Endothelial cell of umbilical vein (primary cell): ENCODE data around the gene MED28. TPM values are rescaled to one million over a fixed set of nuclear protein-coding genes. Genes with fewer than 3 reads are reported as not detected.

ENCODE experiments used
- BruUV-seq: library from RNA; stranded (reverse); fragments of 400-500 nt; replicated peaks from 2 replicates; lab custom pipeline; 2021; lab: Mats Ljungman, UMichigan
- CTCF ChIA-PET: fragments of 300-600, 350-600 bp; sonication (Branson Sonifier 250); formaldehyde crosslinking; loops from one replicate; lab custom pipeline; 2021; ENCODE audit warnings: antibody characterized with exemption, inconsistent platforms; lab: Charles Lee
- POLR2A ChIA-PET: fragments of 300-600, 350-600 bp; sonication (Branson Sonifier 250); formaldehyde crosslinking; loops from one replicate; lab custom pipeline; 2021; ENCODE audit warnings: antibody characterized with exemption, inconsistent platforms; lab: Charles Lee
- DNase-seq: peaks from one replicate; pipeline ENCODE4 v3.0.0-alpha.2; 2011; ENCODE audit warnings: low read depth, low spot score
- FAIRE-seq: peaks from 2 replicates; lab custom pipeline; 2011; peaks lifted over from hg19 to GRCh38; lab: Jason Lieb, UNC
- H2AFZ ChIP-seq: 2 replicates; pipeline ENCODE4 v1.6.0; 2012; ENCODE audit warnings: low read depth, low read length, control low read depth, inconsistent platforms
- H3K27ac ChIP-seq: 2 replicates; pipeline ENCODE4 v1.5.1; 2011; ENCODE audit warnings: low read depth, mild to moderate bottlenecking, control low read depth, low read length, moderate library complexity; ENCODE audit not compliant: insufficient read depth
- H3K27me3 ChIP-seq, 2 experiments: 2 replicates each; pipeline versions ENCODE4 v1.6.0 to v1.6.1; 2011; ENCODE audit warnings: low read length in 2 of 2, mixed read lengths in 1 of 2; ENCODE audit not compliant: control insufficient read depth in 2 of 2, insufficient read depth in 2 of 2
- H3K36me3 ChIP-seq, 2 experiments: 2 replicates in 1 of 2; 3 replicates in 1 of 2; pipeline ENCODE4 v1.5.1; 2011; ENCODE audit warnings: low read length in 2 of 2, mild to moderate bottlenecking in 1 of 2, moderate library complexity in 1 of 2; ENCODE audit not compliant: control insufficient read depth in 2 of 2, insufficient read depth in 2 of 2; ENCODE audit errors: extremely low read depth in 1 of 2
- H3K4me1 ChIP-seq: 3 replicates; pipeline ENCODE4 v1.5.1; 2011; ENCODE audit warnings: mild to moderate bottlenecking, low read length; ENCODE audit not compliant: control insufficient read depth, insufficient read depth; ENCODE audit errors: extremely low read depth
- H3K4me2 ChIP-seq: 2 replicates; pipeline ENCODE4 v1.6.1; 2011; ENCODE audit warnings: low read length, control low read depth, mixed read lengths; ENCODE audit not compliant: insufficient read depth
- H3K4me3 ChIP-seq, 3 experiments: fragments of 200-600 bp in 1 of 3; sonication (generic), shearing (Covaris generic) in 1 of 3; replicated peaks in 1 of 3; 2 replicates each; pipeline ENCODE4 v1.5.1; 2011 to 2016; ENCODE audit warnings: control low read depth in 3 of 3, low read length in 3 of 3, mild to moderate bottlenecking in 2 of 3, inconsistent platforms in 1 of 3, low read depth in 1 of 3, moderate library complexity in 1 of 3; ENCODE audit not compliant: insufficient read depth in 1 of 3
- H3K79me2 ChIP-seq: 2 replicates; pipeline ENCODE4 v1.6.0; 2012; ENCODE audit warnings: low read length, inconsistent platforms; ENCODE audit not compliant: control insufficient read depth, insufficient read depth
- H3K9ac ChIP-seq: replicated peaks from 2 replicates; pipeline ENCODE3; 2011; ENCODE audit warnings: low read length, control low read depth; ENCODE audit not compliant: insufficient read depth; ENCODE audit errors: extremely low read depth
- H3K9me1 ChIP-seq: replicated peaks from 3 replicates; pipeline ENCODE4 v1.6.0; 2011; ENCODE audit warnings: mild to moderate bottlenecking, low read length; ENCODE audit not compliant: control insufficient read depth, insufficient read depth; ENCODE audit errors: extremely low read depth
- H3K9me3 ChIP-seq: replicated peaks from 2 replicates; pipeline ENCODE4 v1.5.1; 2012; ENCODE audit warnings: low read length, inconsistent platforms; ENCODE audit not compliant: control insufficient read depth, insufficient read depth
- H4K20me1 ChIP-seq: replicated peaks from 2 replicates; pipeline ENCODE3; 2011; ENCODE audit warnings: mild to moderate bottlenecking, low read length; ENCODE audit not compliant: control insufficient read depth, insufficient read depth; ENCODE audit errors: extremely low read depth
- EZH2 ChIP-seq: IDR thresholded peaks from 2 replicates; pipeline ENCODE4 v1.6.1; 2012; ENCODE audit warnings: borderline replicate concordance, low read depth, mild to moderate bottlenecking, moderate library complexity, low read length, inconsistent platforms; ENCODE audit not compliant: severe bottlenecking
- FOS ChIP-seq: IDR thresholded peaks from 2 replicates; pipeline ENCODE4 v1.6.1; 2011; ENCODE audit warnings: mild to moderate bottlenecking, low read length, moderate library complexity, borderline replicate concordance; ENCODE audit not compliant: insufficient read depth
- GATA2 ChIP-seq: IDR thresholded peaks from 2 replicates; pipeline ENCODE4 v1.7.0; 2011; ENCODE audit warnings: low read depth, mild to moderate bottlenecking, moderate library complexity, mixed read lengths, low read length; ENCODE audit not compliant: insufficient read length, insufficient read depth
- JUN ChIP-seq: IDR thresholded peaks from 2 replicates; pipeline ENCODE4 v1.6.1; 2011; ENCODE audit warnings: borderline replicate concordance, low read depth; ENCODE audit not compliant: insufficient read length, insufficient read depth
- MYC ChIP-seq: IDR thresholded peaks from one replicate; pipeline ENCODE4 v1.6.1; 2011; ENCODE audit warnings: mild to moderate bottlenecking, low read depth, low read length
- POLR2A ChIP-seq: IDR thresholded peaks from 2 replicates; pipeline ENCODE4 v1.6.1; 2012; ENCODE audit warnings: low read depth, mild to moderate bottlenecking, control low read depth, low read length
- POLR2AphosphoS5 ChIP-seq: IDR thresholded peaks from 2 replicates; pipeline ENCODE4 v1.6.1; 2012; ENCODE audit warnings: low read depth, mild to moderate bottlenecking, control low read depth, low read length, moderate library complexity; ENCODE audit not compliant: insufficient read depth
- dilution Hi-C: fragments of 300-500 bp; cut with MboI; formaldehyde crosslinking; loops from one replicate; pipeline ENCODE4 v1.15.0; 2019; ENCODE audit warnings: low sequenced_read_pairs; ENCODE audit not compliant: extremely low pct_ligation_motif_present
- intact Hi-C: fragments of 100-400 bp; cut with micrococcal nuclease; formaldehyde crosslinking; loops from one replicate; pipeline ENCODE4 v1.10.0; 2022
- polyA plus RNA-seq, 4 experiments: library from polyadenylated mRNA; depleted of rRNA in 3 of 4; stranded (reverse) in 3 of 4; unstranded in 1 of 4; fragments of >200 nt; gene quantifications; 2 replicates each; pipeline versions ENCODE4 v1.2.1 to v1.2.3, GENCODE V29; 2011 to 2012; ENCODE audit warnings: missing spikeins in 1 of 4
- total RNA-seq: library from RNA; stranded (reverse); gene quantifications from 2 replicates; pipeline ENCODE4 v1.2.3, GENCODE V29; 2021
- TF ChIP-seq, protein P1 (sequence below): IDR thresholded peaks from 2 replicates; pipeline ENCODE4 v1.6.1; 2011; ENCODE audit not compliant: insufficient read depth, insufficient read length
- TF ChIP-seq, protein P2 (sequence below), 2 donors: IDR thresholded peaks; 1 replicate in 1 of 2; 2 replicates in 1 of 2; pipeline ENCODE4 v1.5.1; 2011; ENCODE audit warnings: low read length in 2 of 2, mild to moderate bottlenecking in 2 of 2, moderate library complexity in 2 of 2, control low read depth in 1 of 2, inconsistent platforms in 1 of 2, low read depth in 1 of 2; ENCODE audit not compliant: insufficient read depth in 1 of 2; ENCODE audit errors: extremely low read depth in 1 of 2

MED28 gene
- total and polyA plus RNA-seq, 2 donors (not counting 3 experiments of a cell fraction or from before 2014, with no cell fraction given) = 10.0 to 49.1 TPM

DNA sequence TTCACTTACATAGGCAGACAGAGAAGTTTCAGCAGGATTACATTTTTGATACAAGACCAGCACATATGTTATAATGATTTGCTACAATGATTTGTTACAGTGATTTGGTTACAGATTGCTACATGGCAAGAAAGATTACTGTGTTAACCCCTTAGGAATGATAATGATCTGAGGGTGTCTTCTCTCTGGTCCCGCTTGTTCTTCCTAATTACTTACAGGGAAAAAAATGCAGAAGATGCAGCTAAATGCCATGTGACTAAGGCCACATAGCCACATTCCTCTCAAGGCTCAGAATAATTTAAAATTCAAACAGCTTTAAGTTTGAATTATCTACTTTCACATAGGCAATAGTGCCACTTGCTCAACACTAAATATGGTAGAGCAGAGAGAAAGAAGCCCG is 47.2 kb upstream of the MED28 start:
- Histone ChIP-seq H3K4me2 (no peak overlapping the region), H3K27ac (no peak overlapping the region), H3K9ac (no peak overlapping the region), H3K4me1 (no peaks in the 10 kb centered on the region), H3K36me3 (no peaks in the 10 kb centered on the region), H3K27me3 (peaks cover 0 to 4% of the 10 kb centered on the region in 2 experiments), H4K20me1 (no peaks in the 10 kb centered on the region), H3K79me2 (no peaks in the 10 kb centered on the region), H3K4me3 (no peak overlapping the region), H3K9me3 (no peaks in the 10 kb centered on the region), H2AFZ (no peak overlapping the region), H3K9me1 (no peaks in the 10 kb centered on the region)
- FAIRE-seq (no peak), DNase-seq (no peak)
- CTCF ChIA-PET = no interaction called here
- POLR2A ChIA-PET = no interaction called here
- dilution Hi-C loops = no loop called here
- intact Hi-C loops = no loop called here
- BruUV-seq = no TSS peak
- TF ChIP-seq, protein P1, sequence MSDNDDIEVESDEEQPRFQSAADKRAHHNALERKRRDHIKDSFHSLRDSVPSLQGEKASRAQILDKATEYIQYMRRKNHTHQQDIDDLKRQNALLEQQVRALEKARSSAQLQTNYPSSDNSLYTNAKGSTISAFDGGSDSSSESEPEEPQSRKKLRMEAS = no peak

DNA sequence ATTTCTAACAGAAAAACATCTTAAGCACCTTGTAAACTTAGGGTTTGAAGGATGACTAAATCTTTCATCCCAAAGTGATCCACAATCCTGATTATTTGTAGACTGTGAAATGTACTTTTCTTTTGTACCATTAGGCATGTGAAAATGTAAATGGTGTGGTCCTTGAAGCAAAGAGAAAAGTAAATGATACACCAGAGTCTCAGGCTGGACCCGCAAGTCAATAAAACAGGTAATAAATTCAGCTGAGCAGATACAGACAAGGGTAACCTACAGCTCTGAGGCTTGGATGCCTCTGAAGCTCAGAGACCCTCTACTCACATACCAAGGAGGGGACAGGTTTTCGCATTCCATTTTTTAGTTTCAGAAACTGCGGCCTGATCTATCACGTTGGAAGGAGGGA is 40.2 kb upstream of the MED28 start:
- no peaks in the 10 kb centered on the region for H3K36me3 ChIP-seq
- H3K27ac ChIP-seq = no peak overlapping the region
- H3K4me1 ChIP-seq = peaks cover 13% of the 10 kb centered on the region
- BruUV-seq = no TSS peak
- dilution Hi-C loops (no loop called here), intact Hi-C loops (no loop called here)
- FAIRE-seq (no peak), DNase-seq (no peak)
- H3K27me3 ChIP-seq = peaks cover 0 to 2% of the 10 kb centered on the region in 2 experiments
- no peaks in the 10 kb centered on the region for H3K79me2 ChIP-seq
- no peaks in the 10 kb centered on the region for H3K9me3 ChIP-seq
- ChIA-PET CTCF (interaction anchor here (1.3 to 1.9 kb wide), 2 partner anchors 19 to 25 kb away, joined by 3 to 6 read pairs; no protein-coding TSS in a partner anchor), POLR2A (no interaction called here)
- H3K9me1 ChIP-seq = no peaks in the 10 kb centered on the region
- no peaks in the 10 kb centered on the region for H4K20me1 ChIP-seq
- H2AFZ ChIP-seq = no peak overlapping the region
- TF ChIP-seq EZH2 (no peak), JUN (no peak), MYC (no peak), POLR2AphosphoS5 (no peak), GATA2 (no peak), FOS (no peak), POLR2A (no peak)
- TF ChIP-seq, protein P1 = no peak
- TF ChIP-seq, protein P2, sequence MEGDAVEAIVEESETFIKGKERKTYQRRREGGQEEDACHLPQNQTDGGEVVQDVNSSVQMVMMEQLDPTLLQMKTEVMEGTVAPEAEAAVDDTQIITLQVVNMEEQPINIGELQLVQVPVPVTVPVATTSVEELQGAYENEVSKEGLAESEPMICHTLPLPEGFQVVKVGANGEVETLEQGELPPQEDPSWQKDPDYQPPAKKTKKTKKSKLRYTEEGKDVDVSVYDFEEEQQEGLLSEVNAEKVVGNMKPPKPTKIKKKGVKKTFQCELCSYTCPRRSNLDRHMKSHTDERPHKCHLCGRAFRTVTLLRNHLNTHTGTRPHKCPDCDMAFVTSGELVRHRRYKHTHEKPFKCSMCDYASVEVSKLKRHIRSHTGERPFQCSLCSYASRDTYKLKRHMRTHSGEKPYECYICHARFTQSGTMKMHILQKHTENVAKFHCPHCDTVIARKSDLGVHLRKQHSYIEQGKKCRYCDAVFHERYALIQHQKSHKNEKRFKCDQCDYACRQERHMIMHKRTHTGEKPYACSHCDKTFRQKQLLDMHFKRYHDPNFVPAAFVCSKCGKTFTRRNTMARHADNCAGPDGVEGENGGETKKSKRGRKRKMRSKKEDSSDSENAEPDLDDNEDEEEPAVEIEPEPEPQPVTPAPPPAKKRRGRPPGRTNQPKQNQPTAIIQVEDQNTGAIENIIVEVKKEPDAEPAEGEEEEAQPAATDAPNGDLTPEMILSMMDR (IDR thresholded peaks at IDR 0.05; ENCODE audit: extremely low read depth in 1 of 2, insufficient read depth in 1 of 2, low read depth in 1 of 2, low read length in 2 of 2) = no peak
- no peak overlapping the region for H3K4me3 ChIP-seq
- H3K4me2 ChIP-seq = no peak overlapping the region
- H3K9ac ChIP-seq = no peak overlapping the region
